Stimulated activated CD4-positive, alpha-beta T cell treated with anti-CD3 and anti-CD28 coated beads, TNF-alpha, amount 100 ng/mL, for 48 hours (primary cell): ENCODE data around the gene MRGPRG.
"Not testable (repeated sequence)": the region's sequence is repeated elsewhere in the genome, so short reads cannot be mapped to it uniquely, and the experiment has no call there.

ENCODE experiments used
- DNase-seq, 3 donors: peaks; one replicate each; pipeline ENCODE4 v3.0.0-alpha.2; 2020; ENCODE audit warnings: low read depth in 3 of 3

Gene MRGPRG

GRCh38 chr11:3176487-3176886, 42.1 kb downstream of the MRGPRG start:
- DNase-seq, result no peak

- DNase-seq, result no peak
Measured at GRCh38 chr11:3175194-3175593, 43.4 kb downstream of the MRGPRG start.

- no peak for DNase-seq
Measured at GRCh38 chr11:3174387-3174786, 44.2 kb downstream of the MRGPRG start.

- no peak for DNase-seq
Measured at GRCh38 chr11:3173795-3174194, 44.8 kb downstream of the MRGPRG start.

- no peak for DNase-seq
Measured at GRCh38 chr11:3171931-3172560, 46.6 kb downstream of the MRGPRG start.

GRCh38 chr11:3170756-3171650, 47.6 kb downstream of the MRGPRG start:
- no peak for DNase-seq

- no peak for DNase-seq
Measured at GRCh38 chr11:3170044-3170755, 48.4 kb downstream of the MRGPRG start.

- DNase-seq, result no peak
Measured at GRCh38 chr11:3169255-3170043, 49.2 kb downstream of the MRGPRG start.

- DNase-seq, result not testable (repeated sequence)
Measured at GRCh38 chr11:3168742-3169254, 49.8 kb downstream of the MRGPRG start.
